ENCODE measurements around the gene ARSA. TPM values are rescaled to one million over a fixed set of nuclear protein-coding genes. Genes with fewer than 3 reads are reported as not detected.
"Not testable (repeated sequence)": the region's sequence is repeated elsewhere in the genome, so short reads cannot be mapped to it uniquely, and the experiment has no call there.

The ARSA gene
- total and polyA plus RNA-seq, 2 of the 13 experiments (the other 11 are each of a cell fraction or from before 2014, with no cell fraction given): 9.0 to 11.5 TPM

DNA sequence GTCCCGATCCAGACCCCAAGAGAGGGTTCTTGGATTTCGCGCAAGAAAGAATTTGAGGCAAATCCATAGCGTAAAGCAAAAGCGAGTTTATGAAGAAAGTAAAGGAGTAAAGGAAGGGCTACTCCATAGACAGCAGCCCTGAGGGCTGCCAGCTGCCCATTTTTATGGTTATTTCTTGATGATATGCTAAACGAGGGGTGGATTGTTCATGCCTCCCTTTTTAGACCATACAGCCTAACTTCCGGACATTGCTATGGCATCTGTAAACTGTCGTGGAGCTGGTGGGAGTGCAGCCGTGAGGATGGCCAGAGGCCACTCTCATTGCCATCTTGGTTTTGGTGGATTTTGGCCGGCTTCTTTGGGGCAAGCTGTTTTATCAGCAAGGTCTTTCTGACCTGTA, 25.3 kb upstream of the ARSA start (continued):
- TF ChIP-seq CBX5 (CRISPR knock-in tag; IDR thresholded peaks at IDR 0.05; ENCODE audit: borderline replicate concordance): no peak
- TF ChIP-seq, protein P1, sequence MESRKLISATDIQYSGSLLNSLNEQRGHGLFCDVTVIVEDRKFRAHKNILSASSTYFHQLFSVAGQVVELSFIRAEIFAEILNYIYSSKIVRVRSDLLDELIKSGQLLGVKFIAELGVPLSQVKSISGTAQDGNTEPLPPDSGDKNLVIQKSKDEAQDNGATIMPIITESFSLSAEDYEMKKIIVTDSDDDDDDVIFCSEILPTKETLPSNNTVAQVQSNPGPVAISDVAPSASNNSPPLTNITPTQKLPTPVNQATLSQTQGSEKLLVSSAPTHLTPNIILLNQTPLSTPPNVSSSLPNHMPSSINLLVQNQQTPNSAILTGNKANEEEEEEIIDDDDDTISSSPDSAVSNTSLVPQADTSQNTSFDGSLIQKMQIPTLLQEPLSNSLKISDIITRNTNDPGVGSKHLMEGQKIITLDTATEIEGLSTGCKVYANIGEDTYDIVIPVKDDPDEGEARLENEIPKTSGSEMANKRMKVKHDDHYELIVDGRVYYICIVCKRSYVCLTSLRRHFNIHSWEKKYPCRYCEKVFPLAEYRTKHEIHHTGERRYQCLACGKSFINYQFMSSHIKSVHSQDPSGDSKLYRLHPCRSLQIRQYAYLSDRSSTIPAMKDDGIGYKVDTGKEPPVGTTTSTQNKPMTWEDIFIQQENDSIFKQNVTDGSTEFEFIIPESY (CRISPR knock-in tag; IDR thresholded peaks at IDR 0.05): no peak
- TF ChIP-seq, protein P2, sequence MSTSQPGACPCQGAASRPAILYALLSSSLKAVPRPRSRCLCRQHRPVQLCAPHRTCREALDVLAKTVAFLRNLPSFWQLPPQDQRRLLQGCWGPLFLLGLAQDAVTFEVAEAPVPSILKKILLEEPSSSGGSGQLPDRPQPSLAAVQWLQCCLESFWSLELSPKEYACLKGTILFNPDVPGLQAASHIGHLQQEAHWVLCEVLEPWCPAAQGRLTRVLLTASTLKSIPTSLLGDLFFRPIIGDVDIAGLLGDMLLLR (CRISPR knock-in tag; IDR thresholded peaks at IDR 0.05): no peak
- TF ChIP-seq ZNF619 (CRISPR knock-in tag; IDR thresholded peaks at IDR 0.05): no peak
- TF ChIP-seq, protein P3, sequence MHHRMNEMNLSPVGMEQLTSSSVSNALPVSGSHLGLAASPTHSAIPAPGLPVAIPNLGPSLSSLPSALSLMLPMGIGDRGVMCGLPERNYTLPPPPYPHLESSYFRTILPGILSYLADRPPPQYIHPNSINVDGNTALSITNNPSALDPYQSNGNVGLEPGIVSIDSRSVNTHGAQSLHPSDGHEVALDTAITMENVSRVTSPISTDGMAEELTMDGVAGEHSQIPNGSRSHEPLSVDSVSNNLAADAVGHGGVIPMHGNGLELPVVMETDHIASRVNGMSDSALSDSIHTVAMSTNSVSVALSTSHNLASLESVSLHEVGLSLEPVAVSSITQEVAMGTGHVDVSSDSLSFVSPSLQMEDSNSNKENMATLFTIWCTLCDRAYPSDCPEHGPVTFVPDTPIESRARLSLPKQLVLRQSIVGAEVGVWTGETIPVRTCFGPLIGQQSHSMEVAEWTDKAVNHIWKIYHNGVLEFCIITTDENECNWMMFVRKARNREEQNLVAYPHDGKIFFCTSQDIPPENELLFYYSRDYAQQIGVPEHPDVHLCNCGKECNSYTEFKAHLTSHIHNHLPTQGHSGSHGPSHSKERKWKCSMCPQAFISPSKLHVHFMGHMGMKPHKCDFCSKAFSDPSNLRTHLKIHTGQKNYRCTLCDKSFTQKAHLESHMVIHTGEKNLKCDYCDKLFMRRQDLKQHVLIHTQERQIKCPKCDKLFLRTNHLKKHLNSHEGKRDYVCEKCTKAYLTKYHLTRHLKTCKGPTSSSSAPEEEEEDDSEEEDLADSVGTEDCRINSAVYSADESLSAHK (CRISPR knock-in tag; IDR thresholded peaks at IDR 0.05; ENCODE audit: borderline replicate concordance): no peak
- no peak for TF ChIP-seq MLLT10 (CRISPR knock-in tag; IDR thresholded peaks at IDR 0.05)
- no peak for TF ChIP-seq ZNF3 (CRISPR knock-in tag; IDR thresholded peaks at IDR 0.05)
- TF ChIP-seq RELA (CRISPR knock-in tag; IDR thresholded peaks at IDR 0.05): no peak

DNA sequence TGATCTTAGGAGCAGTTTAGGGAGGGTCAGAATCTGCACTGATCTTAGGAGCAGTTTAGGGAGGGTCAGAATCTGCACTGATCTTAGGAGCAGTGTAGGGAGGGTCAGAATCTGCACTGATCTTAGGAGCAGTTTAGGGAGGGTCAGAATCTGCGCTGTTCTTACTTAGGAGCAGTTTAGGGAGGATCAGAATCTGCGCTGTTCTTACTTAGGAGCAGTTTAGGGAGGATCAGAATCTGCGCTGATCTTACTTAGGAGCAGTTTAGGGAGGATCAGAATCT, 15.8 kb upstream of the ARSA start:
- intact Hi-C loops (cut with micrococcal nuclease; ENCODE audit: unreplicated experiment): loop anchor here (5.0 kb wide), 1 partner anchor 49 kb away; no protein-coding TSS in a partner anchor
- H3K4me2 ChIP-seq (ENCODE audit: low read depth, low read length); H2AFZ ChIP-seq (ENCODE audit: low read length); H3K4me3 ChIP-seq (replicated peaks in 1 of 3; ENCODE audit: insufficient read depth in 1 of 3, low read depth in 2 of 3, low read length in 3 of 3); H3K79me2 ChIP-seq (ENCODE audit: insufficient read depth, low read length); H3K27ac ChIP-seq (ENCODE audit: extremely low read length, insufficient read depth, low read length); BruUV-seq (replicated peaks); H3K9me3 ChIP-seq (ENCODE audit: low read length); POLR2A ChIA-PET; ATAC-seq; H4K20me1 ChIP-seq (ENCODE audit: insufficient read depth, low read length); in situ Hi-C loops (cut with HindIII; ENCODE audit: extremely low pct_ligation_motif_present, low pct_unique_long_range_greater_than_20kb); H3K36me3 ChIP-seq (replicated peaks in 1 of 2; ENCODE audit: control insufficient read depth in 1 of 2, insufficient read depth in 2 of 2, low read length in 2 of 2); CTCF ChIA-PET (ENCODE audit: low intra/inter-chr PET ratio, low total read pairs); DNase-seq (ENCODE audit: low spot score); H3K9ac ChIP-seq (ENCODE audit: insufficient read depth, low read depth, low read length); H3K27me3 ChIP-seq (ENCODE audit: control insufficient read depth in 1 of 2, insufficient read depth in 2 of 2, low read length in 2 of 2): not testable (repeated sequence)
- H3K4me1 ChIP-seq (ENCODE audit: insufficient read depth, low read length): peaks cover 51% of the 10 kb centered on the region
- FAIRE-seq: peak; percentile 73
- 77% methylated on average over 3 of the region's 3 CpGs for WGBS (ENCODE audit: low lambda C conversion rate)

Data from HepG2 (cell line).